Measurements from ENCODE around the gene SRCIN1.

SRCIN1 gene

GRCh38 chr17:38578229-38579082, 27.3 kb downstream of the SRCIN1 start:
- DNase-seq, result no peak

GRCh38 chr17:38577645-38578173, 28.0 kb downstream of the SRCIN1 start:
- no peak for DNase-seq

DNA sequence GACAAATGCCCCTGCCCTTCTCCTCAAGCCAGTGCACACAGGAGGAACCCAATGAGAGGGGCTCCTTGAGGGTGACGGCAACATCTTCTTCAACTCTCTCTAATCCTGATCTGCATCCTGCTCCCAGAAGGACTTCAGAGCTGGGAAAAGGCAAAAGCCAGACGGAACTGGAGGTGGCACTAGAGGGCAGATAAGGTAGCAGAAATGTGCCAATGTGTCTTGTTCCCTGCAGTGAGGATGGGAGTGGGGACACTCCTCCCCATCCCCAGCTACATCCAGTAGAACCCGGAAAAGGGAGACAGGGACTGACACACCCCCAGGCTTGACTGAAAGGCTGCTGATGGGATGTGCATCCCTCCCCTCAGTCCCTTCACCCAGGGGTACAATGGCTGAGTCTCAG, 28.5 kb downstream of the SRCIN1 start:
- DNase-seq, result no peak

DNA sequence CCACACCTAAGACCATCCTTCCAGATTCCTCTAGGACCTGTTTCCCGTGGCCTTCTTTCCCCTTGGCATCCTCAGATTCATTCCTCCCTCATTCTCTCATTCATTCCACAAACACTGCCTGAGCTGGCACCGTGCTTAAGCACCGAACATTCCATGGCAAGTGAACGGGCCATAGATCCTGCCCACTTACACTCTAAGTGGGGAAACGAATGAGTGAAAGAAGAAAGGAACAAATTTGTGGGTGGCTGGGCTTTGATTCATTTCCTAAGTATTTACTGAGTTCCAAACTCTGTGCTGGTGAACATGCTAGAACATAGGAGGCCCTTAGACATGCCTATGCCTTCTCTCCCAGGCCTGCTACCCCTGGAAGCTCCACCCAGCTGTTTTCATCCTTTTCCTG, 30.0 kb downstream of the SRCIN1 start:
- DNase-seq, result no peak

- no peak for DNase-seq
These were observed 31.0 kb downstream of the SRCIN1 start for GRCh38 chr17:38574712-38575111.

DNA sequence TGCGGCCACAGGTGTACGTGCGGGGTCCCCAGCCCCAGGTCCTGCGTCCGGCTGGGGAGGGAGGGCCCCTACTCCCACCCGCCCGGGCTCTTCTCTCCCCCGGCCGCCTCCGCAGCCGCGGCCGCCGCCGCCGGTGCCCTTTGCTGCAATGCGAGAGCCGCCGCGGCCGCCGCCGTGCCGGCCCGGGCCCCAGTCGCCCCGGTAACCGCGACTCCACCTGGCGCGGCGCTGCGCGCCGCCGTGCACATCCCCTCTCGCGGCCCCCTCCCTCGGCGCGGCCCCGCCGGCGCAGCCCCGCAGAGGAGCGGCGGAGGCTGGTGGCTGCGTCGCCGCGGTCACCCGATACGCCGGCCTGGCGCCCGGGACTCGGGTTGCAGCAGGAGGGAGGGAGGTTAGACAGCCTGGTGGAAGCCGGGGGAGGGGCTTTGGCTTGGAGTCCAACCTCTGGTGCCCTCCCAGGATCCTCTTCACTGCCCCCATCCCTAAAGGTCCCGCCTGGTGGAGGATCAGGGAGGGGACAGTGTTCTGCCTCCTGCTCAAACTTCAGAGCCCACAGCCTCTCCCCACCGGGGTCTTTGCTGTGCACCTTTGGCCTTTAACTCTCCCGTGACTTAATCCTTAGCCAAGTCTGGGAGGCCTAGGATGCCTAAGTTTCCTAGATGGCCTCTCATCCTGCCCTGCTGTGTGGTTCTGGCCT, 32.9 kb downstream of the SRCIN1 start:
- DNase-seq, result no peak

DNA sequence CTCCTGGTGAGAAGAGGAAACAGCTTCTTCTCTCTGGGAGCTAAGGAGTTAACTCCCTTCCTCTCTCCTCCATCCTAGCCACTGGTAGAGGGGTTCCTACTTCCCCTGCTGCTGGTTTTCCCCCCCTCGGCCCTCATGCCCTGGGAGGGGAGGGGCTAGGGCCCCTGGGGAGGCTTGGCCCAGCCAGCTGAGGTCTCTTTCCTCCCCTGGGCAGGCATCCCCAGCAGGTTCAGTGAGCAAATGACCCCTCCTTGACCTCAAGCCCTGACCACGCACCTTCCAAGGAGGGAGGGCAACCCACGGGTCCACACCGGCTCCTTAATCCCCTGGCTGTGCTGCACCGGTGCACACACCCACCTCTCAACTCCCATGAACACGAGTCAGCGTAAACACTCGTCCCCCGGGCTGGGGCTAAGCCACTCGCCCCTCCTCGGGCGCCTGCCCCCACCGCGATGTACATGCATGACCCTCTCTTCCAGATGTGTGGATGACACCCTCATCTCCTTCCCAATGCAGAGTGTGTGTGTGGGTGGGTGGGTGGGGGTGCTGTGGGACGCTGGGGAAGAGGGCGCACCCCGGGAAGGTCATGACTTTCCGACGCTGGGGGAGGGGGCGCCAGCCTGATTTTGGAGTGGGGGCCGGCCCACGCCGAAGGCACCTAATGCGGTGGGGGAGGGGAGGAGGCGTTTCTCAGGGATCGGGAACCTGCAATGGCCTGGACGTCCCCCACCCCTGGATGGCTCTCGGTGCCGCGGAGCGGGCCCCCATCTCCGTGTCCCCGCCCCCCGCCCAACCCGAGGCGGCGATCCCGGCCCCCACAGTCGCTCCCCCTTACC, 33.7 kb downstream of the SRCIN1 start:
- no peak for DNase-seq

GRCh38 chr17:38569701-38570512, 35.8 kb downstream of the SRCIN1 start:
- DNase-seq, result no peak

DNA sequence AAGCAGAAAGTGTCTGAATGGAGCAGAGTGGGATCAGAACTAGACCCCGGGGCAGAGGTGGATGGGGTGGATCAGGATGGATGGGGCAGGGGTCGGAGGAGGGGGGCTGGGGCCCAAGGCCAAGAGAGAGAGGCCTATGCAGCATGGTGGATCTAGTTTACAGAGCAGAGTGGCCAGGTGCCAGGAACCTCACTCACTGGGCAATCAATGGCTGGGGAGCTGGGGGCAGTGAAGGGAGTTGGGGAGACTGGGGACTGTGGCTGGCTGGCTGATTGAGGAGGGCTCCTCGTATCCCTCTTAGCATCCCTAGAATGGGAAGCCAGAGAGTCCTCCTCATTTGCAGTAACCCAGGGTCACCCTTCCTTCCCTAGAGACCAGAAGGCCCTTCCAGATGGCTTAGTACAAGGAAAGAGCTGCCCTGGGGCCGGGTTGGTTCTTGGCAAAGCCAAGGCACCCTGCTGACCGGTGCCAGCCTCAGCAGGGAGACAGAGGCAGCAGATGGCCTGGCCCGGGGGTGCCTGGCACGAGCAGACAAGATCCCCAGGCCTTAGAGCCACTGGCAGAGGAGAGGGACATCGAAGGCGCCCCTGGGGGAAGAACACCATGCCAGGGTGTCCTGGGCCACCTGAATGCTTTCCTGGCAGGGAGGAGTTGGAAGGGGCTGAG, 36.8 kb downstream of the SRCIN1 start:
- no peak for DNase-seq

DNA sequence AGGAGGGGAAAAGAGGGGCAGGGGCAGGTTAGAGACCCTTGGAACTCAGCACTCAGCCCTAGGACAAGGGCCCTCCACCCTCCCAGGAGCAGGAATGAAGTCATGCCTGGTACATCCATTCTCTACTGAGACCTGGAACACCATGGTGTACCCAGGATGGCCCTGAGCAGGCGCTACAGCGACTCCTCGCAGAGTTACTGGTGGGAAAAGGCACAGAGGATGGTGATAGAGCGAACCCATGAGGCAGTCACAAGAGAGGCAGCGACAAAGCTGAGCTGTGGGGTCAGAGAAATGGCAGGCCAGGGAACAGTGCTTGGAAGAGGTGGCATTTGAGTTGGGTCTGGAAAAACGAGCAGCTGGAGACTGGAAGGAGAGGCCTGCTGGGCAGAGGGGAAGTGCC, 37.5 kb downstream of the SRCIN1 start:
- DNase-seq, result no peak

GRCh38 chr17:38567350-38567749, 38.4 kb downstream of the SRCIN1 start:
- no peak for DNase-seq

DNA sequence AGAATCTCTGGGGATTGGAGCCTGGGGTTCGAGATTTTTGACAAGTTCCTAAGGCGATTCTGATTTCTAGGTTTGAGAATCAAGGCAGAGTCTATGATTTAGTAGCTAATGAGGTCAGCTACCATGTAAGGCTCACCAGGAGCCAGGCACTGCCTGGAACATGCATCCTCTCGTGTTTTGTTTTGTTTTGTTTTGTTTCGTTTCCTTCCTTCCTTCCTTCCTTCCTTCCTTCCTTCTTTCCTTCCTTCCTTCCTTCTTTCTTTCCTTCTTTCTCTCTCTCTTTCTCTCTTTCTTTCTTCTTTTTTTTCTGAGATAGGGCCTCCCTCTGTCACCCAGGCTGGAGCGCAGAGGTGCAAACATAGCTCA, 39.1 kb downstream of the SRCIN1 start:
- no peak for DNase-seq

DNA sequence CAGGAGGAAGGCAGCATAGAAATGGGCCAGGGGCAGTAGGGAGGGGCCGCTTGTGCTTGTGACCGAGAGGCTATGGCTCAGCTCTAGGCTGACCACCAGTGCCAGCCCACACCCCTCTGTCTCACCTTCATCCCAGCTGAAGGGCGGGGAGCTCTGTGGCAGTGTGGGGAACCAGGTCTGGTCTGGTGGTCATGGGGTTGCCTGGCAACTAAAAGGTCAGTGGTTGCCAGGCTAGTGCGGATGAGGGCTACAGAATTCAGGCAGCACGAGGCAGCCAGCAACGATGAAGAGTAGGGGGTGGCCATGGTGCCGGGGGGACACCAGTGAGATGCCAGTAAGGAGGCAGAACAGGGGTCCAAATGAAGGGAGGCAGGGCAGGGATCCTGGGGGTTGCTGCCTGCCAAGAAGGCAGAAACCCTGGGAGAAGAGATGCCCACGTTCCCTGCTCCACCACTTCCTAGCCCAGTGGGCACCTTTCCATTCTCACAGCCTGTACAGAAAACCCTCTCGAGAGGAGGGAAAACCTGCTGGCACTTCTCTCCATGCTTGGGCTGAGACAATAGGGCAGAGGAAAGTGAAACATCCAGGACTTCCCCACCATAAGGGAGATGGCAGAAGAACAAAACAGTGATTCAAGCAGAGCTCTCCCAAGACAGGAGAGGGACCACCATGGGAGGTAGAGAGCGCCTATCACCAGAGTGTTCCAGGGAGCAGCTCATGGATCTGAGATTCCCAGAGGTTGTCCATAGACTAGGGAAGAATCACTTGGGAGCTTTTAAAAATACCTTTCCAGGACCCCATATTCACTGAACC, 39.7 kb downstream of the SRCIN1 start:
- no peak for DNase-seq

DNA sequence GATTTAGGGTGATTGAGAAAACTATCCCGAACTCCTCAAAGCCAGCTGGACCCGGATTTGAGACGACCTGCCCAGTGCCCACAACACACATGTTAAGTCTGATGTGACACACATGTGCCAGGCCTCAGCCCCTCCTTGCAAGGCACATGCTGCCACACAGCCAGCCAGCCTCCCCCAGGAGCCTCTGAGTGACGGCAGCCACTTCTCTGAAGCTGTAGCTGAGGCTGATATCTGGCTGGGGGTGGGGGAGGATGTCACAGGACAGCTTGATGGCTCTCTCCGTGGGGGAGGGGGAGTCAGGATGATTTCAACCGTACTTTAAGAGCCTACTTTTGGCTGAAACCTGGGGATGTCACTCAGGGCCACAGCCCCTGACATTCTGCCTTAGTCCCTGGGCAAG, 40.9 kb downstream of the SRCIN1 start:
- no peak for DNase-seq

DNA sequence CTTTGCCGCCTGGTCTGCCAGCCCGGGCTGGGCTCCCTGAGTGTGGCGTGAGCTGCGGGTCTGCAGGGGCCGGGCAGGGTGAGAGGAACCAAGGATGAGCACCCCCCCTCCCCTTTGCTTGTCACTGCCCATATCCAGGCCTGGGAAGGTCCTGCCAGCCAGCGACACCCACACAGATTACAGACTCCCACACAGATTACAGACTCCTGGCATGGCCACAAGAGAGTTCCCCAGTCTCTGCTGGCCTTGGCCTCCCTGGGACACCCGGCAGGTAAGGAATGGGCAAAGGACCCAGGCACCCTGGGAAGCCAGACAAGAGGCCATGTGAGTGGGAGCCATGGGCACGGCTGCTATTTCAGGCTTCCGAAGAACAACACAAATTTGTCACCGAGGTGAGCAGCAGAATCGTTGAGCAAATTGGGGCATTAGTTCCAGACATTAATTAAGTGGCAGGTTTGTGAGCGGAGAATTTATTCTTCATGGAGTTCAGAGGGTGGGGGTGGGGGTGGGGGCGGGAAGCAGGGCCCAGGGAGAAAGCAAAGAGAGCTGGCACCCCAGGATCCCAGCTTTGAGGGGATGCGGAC, 41.4 kb downstream of the SRCIN1 start:
- DNase-seq, result no peak

GRCh38 chr17:38563362-38564253, 42.1 kb downstream of the SRCIN1 start:
- DNase-seq, result no peak

DNA sequence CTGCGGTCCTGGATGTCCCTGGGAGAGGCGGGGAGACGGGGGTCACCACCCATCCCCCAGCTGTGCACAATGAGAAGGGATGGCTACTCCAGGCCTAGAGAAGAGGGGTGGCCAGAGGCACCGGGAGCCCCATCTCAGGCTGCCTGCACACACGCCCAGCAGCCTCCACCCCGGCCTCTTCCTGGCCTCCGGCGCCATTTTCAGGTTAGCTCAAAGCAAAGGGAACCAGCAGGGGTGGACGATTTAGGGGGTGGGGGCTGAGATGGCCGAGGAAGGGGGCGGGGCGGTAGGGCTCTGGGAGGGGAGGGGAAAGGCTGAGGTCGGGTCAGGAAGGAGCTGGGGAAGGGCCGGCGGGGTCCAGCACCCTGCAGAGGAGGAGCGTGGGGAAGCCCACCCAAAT, 42.8 kb downstream of the SRCIN1 start:
- no peak for DNase-seq

DNA sequence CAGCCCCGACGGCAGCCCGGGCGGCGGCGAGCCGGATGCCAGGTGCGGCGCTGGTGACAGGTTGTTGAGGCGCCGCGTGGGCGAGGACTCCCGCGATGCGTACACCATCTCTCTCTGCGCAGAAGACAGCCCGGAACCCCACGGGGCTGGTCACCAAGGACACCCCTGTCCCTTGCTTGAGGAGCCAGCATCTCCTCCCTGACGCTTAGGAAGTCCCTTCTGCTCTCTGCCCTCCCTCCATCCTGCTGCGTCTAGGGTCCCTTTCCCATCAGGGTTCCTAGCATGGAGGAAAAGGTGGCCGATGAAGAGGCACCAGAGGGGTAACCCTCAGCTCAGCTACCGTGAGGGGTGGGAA, 43.6 kb downstream of the SRCIN1 start:
- no peak for DNase-seq

GRCh38 chr17:38561416-38562214, 44.1 kb downstream of the SRCIN1 start:
- no peak for DNase-seq

Data from GDM1 (cell line).